Measurements from ENCODE around the gene WDR17.

Gene WDR17

DNA sequence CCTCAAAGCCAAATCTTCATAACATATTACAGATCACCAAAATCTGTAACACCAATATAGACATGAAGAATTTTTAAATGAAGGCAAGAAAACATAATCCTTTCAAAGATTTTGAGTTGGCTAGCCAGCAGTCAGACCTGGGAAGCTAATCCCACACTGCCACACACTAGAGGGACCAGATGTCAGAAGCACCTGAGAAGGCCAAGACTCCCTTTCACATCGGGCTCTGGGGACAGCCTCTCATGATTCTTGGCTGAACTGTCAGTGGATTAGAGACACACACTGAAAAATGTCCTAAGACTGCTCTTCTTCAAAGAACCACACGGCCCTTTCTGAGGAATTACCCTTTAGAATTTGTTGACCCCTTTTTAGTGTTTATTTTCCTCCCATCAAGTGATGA is 157.9 kb downstream of the WDR17 start:
- Mint-ChIP-seq H3K9me3 (no peaks in the 10 kb centered on the region), H3K36me3 (no peaks in the 10 kb centered on the region), H3K4me3 (no peak overlapping the region), H3K27me3 (peaks cover 0 to 11% of the 10 kb centered on the region in 2 donors), H3K27ac (no peak overlapping the region), H3K4me1 (no peaks in the 10 kb centered on the region)
- no peak for DNase-seq
- no peak for ATAC-seq (replicated peaks)

DNA sequence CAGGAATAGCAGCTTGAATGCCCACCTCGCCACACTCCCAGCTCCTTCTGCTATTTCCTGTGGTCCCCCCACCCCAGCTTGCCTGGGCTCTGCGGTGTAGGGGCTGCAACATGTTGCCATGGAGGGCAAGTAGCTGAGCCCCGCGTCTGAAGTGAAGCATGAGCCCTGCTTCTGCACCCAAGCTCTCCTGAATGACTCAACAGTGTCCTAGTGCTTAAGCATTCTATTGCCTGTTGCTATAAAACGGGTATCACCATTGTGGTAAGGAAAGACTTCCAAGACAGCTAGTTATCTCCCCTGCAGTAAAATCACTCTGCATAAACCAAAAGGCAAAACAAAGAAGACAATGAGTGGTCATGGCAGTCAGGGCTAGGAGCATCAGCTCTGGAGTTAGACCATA is 161.1 kb downstream of the WDR17 start:
- no peaks in the 10 kb centered on the region for H3K4me1 Mint-ChIP-seq
- no peaks in the 10 kb centered on the region for H3K9me3 Mint-ChIP-seq
- DNase-seq (no peak), ATAC-seq (replicated peaks) (no peak)
- H3K27ac Mint-ChIP-seq: no peak overlapping the region
- H3K27me3 Mint-ChIP-seq: peaks cover 0 to 16% of the 10 kb centered on the region in 2 donors
- H3K4me3 Mint-ChIP-seq: no peak overlapping the region
- no peaks in the 10 kb centered on the region for H3K36me3 Mint-ChIP-seq

DNA sequence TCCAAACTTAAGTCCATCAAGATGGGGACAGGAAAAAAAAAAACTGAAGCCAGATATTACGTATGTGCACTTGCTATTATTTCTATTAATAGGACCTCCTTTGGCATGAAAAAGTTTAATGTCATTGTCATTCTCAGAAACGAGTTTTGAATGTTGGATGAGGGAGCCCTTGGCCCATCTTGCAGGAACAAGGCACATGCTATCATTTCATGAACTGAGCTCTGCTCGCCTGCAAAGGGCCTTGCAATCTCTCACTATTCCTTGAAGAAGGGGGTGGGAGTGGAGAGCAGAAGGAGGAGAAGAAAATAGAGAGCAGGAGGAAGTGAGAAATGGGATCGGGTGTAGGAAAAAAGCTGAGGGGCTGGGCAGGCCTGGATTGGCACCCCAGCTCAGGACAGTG is 164.0 kb downstream of the WDR17 start:
- H3K9me3 Mint-ChIP-seq: no peaks in the 10 kb centered on the region
- H3K27me3 Mint-ChIP-seq: peaks cover 6 to 23% of the 10 kb centered on the region in 2 donors
- no peaks in the 10 kb centered on the region for H3K4me1 Mint-ChIP-seq
- no peak overlapping the region for H3K4me3 Mint-ChIP-seq
- H3K36me3 Mint-ChIP-seq: no peaks in the 10 kb centered on the region
- ATAC-seq (replicated peaks): no peak
- no peak for DNase-seq
- no peak overlapping the region for H3K27ac Mint-ChIP-seq

All from stimulated activated naive B cell treated with anti-CD40 and anti-IgM and Interleukin-4, amounts not matched to agents 10 μg/mL and 1 μg/mL and 100 μg/mL, for 72 hours (primary cell).